H9 (cell line): Measurements from ENCODE around the gene TRIM38. TPM values are rescaled to one million over a fixed set of nuclear protein-coding genes. Genes with fewer than 3 reads are reported as not detected.
A peak's percentile ranks its signal among the peaks of the same experiment; 100 is the strongest.

Experiments
- DNase-seq: peaks from one replicate; pipeline ENCODE4 v3.0.0-alpha.2; 2017
- H2AFZ ChIP-seq: one replicate; pipeline ENCODE4 v1.6.1; 2013; ENCODE audit warnings: mild to moderate bottlenecking, low read length, control low read depth, moderate library complexity
- H2AK5ac ChIP-seq: 2 replicates; pipeline ENCODE4 v1.6.1; 2013; ENCODE audit warnings: low read length, control low read depth, mixed read lengths; ENCODE audit not compliant: insufficient read length
- H2BK120ac ChIP-seq: one replicate; pipeline ENCODE4 v1.6.1; 2013; ENCODE audit warnings: low read depth, mild to moderate bottlenecking, low read length, control low read depth, inconsistent platforms; ENCODE audit not compliant: poor library complexity, severe bottlenecking
- H2BK12ac ChIP-seq: 2 replicates; pipeline ENCODE4 v1.6.1; 2013; ENCODE audit warnings: low read length, control low read depth, mixed read lengths, low read depth; ENCODE audit not compliant: insufficient read length
- H2BK15ac ChIP-seq: 2 replicates; pipeline ENCODE4 v1.6.1; 2013; ENCODE audit warnings: low read depth, low read length, control low read depth
- H2BK20ac ChIP-seq: one replicate; pipeline ENCODE4 v1.6.1; 2013; ENCODE audit warnings: low read depth, mild to moderate bottlenecking, low read length, control low read depth, inconsistent platforms; ENCODE audit not compliant: poor library complexity, severe bottlenecking
- H2BK5ac ChIP-seq: 2 replicates; pipeline ENCODE4 v1.6.1; 2013; ENCODE audit warnings: low read length, control low read depth, mixed read lengths; ENCODE audit not compliant: insufficient read length
- H3K14ac ChIP-seq: 2 replicates; pipeline ENCODE4 v1.6.1; 2013; ENCODE audit warnings: low read length, control low read depth; ENCODE audit not compliant: insufficient read depth
- H3K18ac ChIP-seq: 2 replicates; pipeline ENCODE4 v1.6.1; 2013; ENCODE audit warnings: low read depth, mild to moderate bottlenecking, mixed read lengths, low read length, control low read depth; ENCODE audit not compliant: insufficient read length
- H3K23ac ChIP-seq: 2 replicates; pipeline ENCODE4 v1.6.1; 2013; ENCODE audit warnings: low read length, control low read depth, mixed read lengths, low read depth; ENCODE audit not compliant: insufficient read length
- H3K23me2 ChIP-seq: 2 replicates; pipeline ENCODE4 v1.6.1; 2013; ENCODE audit warnings: low read depth, mild to moderate bottlenecking, mixed read lengths, low read length, control low read depth; ENCODE audit not compliant: insufficient read length, poor library complexity, severe bottlenecking
- H3K27ac ChIP-seq: 2 replicates; pipeline ENCODE4 v1.5.1; 2013; ENCODE audit warnings: low read length, control low read depth, mixed read lengths, low read depth; ENCODE audit not compliant: insufficient read length
- H3K27me3 ChIP-seq: 2 replicates; pipeline ENCODE4 v1.6.1; 2013; ENCODE audit warnings: low read length, control low read depth, inconsistent platforms; ENCODE audit not compliant: insufficient read depth
- H3K4ac ChIP-seq: 2 replicates; pipeline ENCODE4 v1.6.1; 2013; ENCODE audit warnings: low read depth, mild to moderate bottlenecking, control low read depth, inconsistent platforms, low read length, moderate library complexity
- H3K4me1 ChIP-seq: 2 replicates; pipeline ENCODE4 v1.6.1; 2013; ENCODE audit warnings: low read length, control low read depth, inconsistent platforms; ENCODE audit not compliant: insufficient read depth
- H3K4me2 ChIP-seq: 2 replicates; pipeline ENCODE4 v1.6.1; 2013; ENCODE audit warnings: low read length, control low read depth, mixed read lengths; ENCODE audit not compliant: insufficient read length, insufficient read depth
- H3K56ac ChIP-seq: 2 replicates; pipeline ENCODE4 v1.6.1; 2013; ENCODE audit warnings: low read depth, mild to moderate bottlenecking, mixed read lengths, low read length, control low read depth; ENCODE audit not compliant: insufficient read length
- H3K79me1 ChIP-seq: 2 replicates; pipeline ENCODE4 v1.6.1; 2013; ENCODE audit warnings: low read depth, mild to moderate bottlenecking, moderate library complexity, low read length, control low read depth, inconsistent platforms; ENCODE audit not compliant: insufficient read depth, poor library complexity, severe bottlenecking
- H3K79me2 ChIP-seq: 2 replicates; pipeline ENCODE4 v1.6.1; 2013; ENCODE audit warnings: low read length, control low read depth, inconsistent platforms; ENCODE audit not compliant: insufficient read depth
- H3K9ac ChIP-seq: 2 replicates; pipeline ENCODE4 v1.6.1; 2013; ENCODE audit warnings: low read length, control low read depth, mixed read lengths; ENCODE audit not compliant: insufficient read length; ENCODE audit errors: extremely low read depth
- H3K9me3 ChIP-seq: one replicate; pipeline ENCODE4 v1.6.1; 2013; ENCODE audit warnings: low read depth, low read length, inconsistent platforms; ENCODE audit not compliant: control insufficient read depth
- H3T11ph ChIP-seq: one replicate; pipeline ENCODE4 v1.6.1; 2013; ENCODE audit warnings: mild to moderate bottlenecking, low read length, control low read depth, inconsistent platforms
- H4K20me1 ChIP-seq: one replicate; pipeline ENCODE4 v1.6.1; 2013; ENCODE audit not compliant: control insufficient read depth, insufficient read length, insufficient read depth
- H4K5ac ChIP-seq: 2 replicates; pipeline ENCODE4 v1.6.1; 2013; ENCODE audit warnings: low read depth, mild to moderate bottlenecking, mixed read lengths, low read length, control low read depth; ENCODE audit not compliant: insufficient read length
- H4K8ac ChIP-seq: replicated peaks from 2 replicates; pipeline ENCODE4 v1.6.1; 2013; ENCODE audit warnings: low read length, control low read depth, mixed read lengths, low read depth; ENCODE audit not compliant: insufficient read length
- H4K91ac ChIP-seq: 2 replicates; pipeline ENCODE4 v1.6.1; 2013; ENCODE audit warnings: low read depth, mild to moderate bottlenecking, moderate library complexity, mixed read lengths, low read length, control low read depth; ENCODE audit not compliant: insufficient read length
- H3K27ac Mint-ChIP-seq, 3 experiments: 2 replicates in 2 of 3; 3 replicates in 1 of 3; pipeline ENCODE4 v1.8.0; 2020 to 2021; ENCODE audit warnings: mixed read lengths in 3 of 3, mild to moderate bottlenecking in 1 of 3, moderate library complexity in 1 of 3
- H3K27me3 Mint-ChIP-seq: 2 replicates; pipeline ENCODE4 v1.8.0; 2021; ENCODE audit warnings: low read depth, mild to moderate bottlenecking, moderate library complexity, mixed read lengths
- H3K36me3 Mint-ChIP-seq, 3 experiments: 2 replicates in 2 of 3; 3 replicates in 1 of 3; pipeline ENCODE4 v1.8.0; 2020 to 2021; ENCODE audit warnings: low read depth in 3 of 3, mixed read lengths in 3 of 3; ENCODE audit not compliant: insufficient read depth in 1 of 3
- H3K4me1 Mint-ChIP-seq, 2 experiments: 2 replicates each; pipeline ENCODE4 v1.8.0; 2020; ENCODE audit warnings: mixed read lengths in 2 of 2
- H3K4me3 Mint-ChIP-seq, 2 experiments: 2 replicates in 1 of 2; 3 replicates in 1 of 2; pipeline ENCODE4 v1.8.0; 2020 to 2021; ENCODE audit warnings: mild to moderate bottlenecking in 2 of 2, mixed read lengths in 2 of 2, moderate library complexity in 1 of 2
- H3K9me3 Mint-ChIP-seq, 2 experiments: 2 replicates in 1 of 2; 3 replicates in 1 of 2; pipeline ENCODE4 v1.8.0; 2020; ENCODE audit warnings: mild to moderate bottlenecking in 2 of 2, mixed read lengths in 2 of 2, moderate library complexity in 1 of 2
- WGBS: extraction: QIAGEN DNeasy Blood & Tissue Kit; methylation state at CpG from one replicate; pipeline ENCODE4 v1.1.7; 2013; ENCODE audit warnings: missing lambda C conversion rate, low lambda C conversion rate, mixed read lengths; ENCODE audit not compliant: insufficient read length; ENCODE audit errors: extremely low coverage; 5-methylcytosine and 5-hydroxymethylcytosine counted together
- total RNA-seq: library from RNA; stranded (reverse); gene quantifications from 2 replicates; pipeline ENCODE4 v1.2.1, GENCODE V29; 2021
- TF ChIP-seq, protein P1 (sequence below): fragments of 200-600 bp; sonication (generic); conservative IDR thresholded peaks from 3 replicates; pipeline ENCODE4 v1.8.0; 2021; ENCODE audit warnings: antibody characterized with exemption, mild to moderate bottlenecking

The TRIM38 gene
- total RNA-seq, 1 experiment from 2014 or later, result 0.61 TPM

GRCh38 chr6:26025894-26026832, 63.6 kb downstream of the TRIM38 start:
- Histone ChIP-seq H2AFZ (no peak overlapping the region), H3K4me1 (no peaks in the 10 kb centered on the region; the same call in 1 of the 2 replicates)

More at GRCh38 chr6:26025894-26026832, 63.6 kb downstream of the TRIM38 start:
- TF ChIP-seq, protein P1, sequence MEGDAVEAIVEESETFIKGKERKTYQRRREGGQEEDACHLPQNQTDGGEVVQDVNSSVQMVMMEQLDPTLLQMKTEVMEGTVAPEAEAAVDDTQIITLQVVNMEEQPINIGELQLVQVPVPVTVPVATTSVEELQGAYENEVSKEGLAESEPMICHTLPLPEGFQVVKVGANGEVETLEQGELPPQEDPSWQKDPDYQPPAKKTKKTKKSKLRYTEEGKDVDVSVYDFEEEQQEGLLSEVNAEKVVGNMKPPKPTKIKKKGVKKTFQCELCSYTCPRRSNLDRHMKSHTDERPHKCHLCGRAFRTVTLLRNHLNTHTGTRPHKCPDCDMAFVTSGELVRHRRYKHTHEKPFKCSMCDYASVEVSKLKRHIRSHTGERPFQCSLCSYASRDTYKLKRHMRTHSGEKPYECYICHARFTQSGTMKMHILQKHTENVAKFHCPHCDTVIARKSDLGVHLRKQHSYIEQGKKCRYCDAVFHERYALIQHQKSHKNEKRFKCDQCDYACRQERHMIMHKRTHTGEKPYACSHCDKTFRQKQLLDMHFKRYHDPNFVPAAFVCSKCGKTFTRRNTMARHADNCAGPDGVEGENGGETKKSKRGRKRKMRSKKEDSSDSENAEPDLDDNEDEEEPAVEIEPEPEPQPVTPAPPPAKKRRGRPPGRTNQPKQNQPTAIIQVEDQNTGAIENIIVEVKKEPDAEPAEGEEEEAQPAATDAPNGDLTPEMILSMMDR, result peak; percentile 87
- Mint-ChIP-seq H3K4me3 (peak overlapping the region; percentile 87 to 96), H3K27ac (peak overlapping the region; percentile 96 to 99 (median 99); a peak in 6 of 7 replicates), H3K36me3 (no peaks in the 10 kb centered on the region), H3K9me3 (no peaks in the 10 kb centered on the region; a peak in 1 of 5 replicates), H3K4me1 (peaks cover 73 to 77% of the 10 kb centered on the region in 2 experiments), H3K27me3 (no peaks in the 10 kb centered on the region; the same call in 1 of the 2 replicates)
- peak; percentile 96 for DNase-seq
- no peak overlapping the region for H3K4ac ChIP-seq
- peaks cover 6% of the 10 kb centered on the region for H3K23me2 ChIP-seq
- H3K9ac ChIP-seq, result peak overlapping the region; percentile 79
- H4K5ac ChIP-seq, result no peak overlapping the region
- no peak overlapping the region for H3T11ph ChIP-seq
- no peak overlapping the region for H2BK12ac ChIP-seq
- peak overlapping the region; percentile 28 for H3K18ac ChIP-seq
- H2BK120ac ChIP-seq, result no peak overlapping the region
- H3K27me3 ChIP-seq, result no peaks in the 10 kb centered on the region
- no CpG with 5 or more reads among the region's 23 CpGs for WGBS
- H4K8ac ChIP-seq, result no peak overlapping the region
- no peak overlapping the region for H2BK20ac ChIP-seq
- H3K4me2 ChIP-seq, result peak overlapping the region; percentile 82
- no peaks in the 10 kb centered on the region for H3K79me1 ChIP-seq
- no peak overlapping the region for H3K56ac ChIP-seq
- no peaks in the 10 kb centered on the region for H3K9me3 ChIP-seq
- H2AK5ac ChIP-seq, result no peak overlapping the region
- H2BK15ac ChIP-seq, result no peak overlapping the region
- no peaks in the 10 kb centered on the region for H3K79me2 ChIP-seq
- H3K27ac ChIP-seq, result peak overlapping the region; percentile 14
- H2BK5ac ChIP-seq, result no peak overlapping the region
- no peak overlapping the region for H3K23ac ChIP-seq
- H4K91ac ChIP-seq, result no peak overlapping the region
- no peaks in the 10 kb centered on the region for H4K20me1 ChIP-seq
- H3K14ac ChIP-seq, result peak overlapping the region; percentile 4; the same call in 1 of the 2 replicates
